ENCODE data around the gene EEF2K.
"Not testable (repeated sequence)": the region's sequence is repeated elsewhere in the genome, so short reads cannot be mapped to it uniquely, and the experiment has no call there.

EEF2K gene

DNA sequence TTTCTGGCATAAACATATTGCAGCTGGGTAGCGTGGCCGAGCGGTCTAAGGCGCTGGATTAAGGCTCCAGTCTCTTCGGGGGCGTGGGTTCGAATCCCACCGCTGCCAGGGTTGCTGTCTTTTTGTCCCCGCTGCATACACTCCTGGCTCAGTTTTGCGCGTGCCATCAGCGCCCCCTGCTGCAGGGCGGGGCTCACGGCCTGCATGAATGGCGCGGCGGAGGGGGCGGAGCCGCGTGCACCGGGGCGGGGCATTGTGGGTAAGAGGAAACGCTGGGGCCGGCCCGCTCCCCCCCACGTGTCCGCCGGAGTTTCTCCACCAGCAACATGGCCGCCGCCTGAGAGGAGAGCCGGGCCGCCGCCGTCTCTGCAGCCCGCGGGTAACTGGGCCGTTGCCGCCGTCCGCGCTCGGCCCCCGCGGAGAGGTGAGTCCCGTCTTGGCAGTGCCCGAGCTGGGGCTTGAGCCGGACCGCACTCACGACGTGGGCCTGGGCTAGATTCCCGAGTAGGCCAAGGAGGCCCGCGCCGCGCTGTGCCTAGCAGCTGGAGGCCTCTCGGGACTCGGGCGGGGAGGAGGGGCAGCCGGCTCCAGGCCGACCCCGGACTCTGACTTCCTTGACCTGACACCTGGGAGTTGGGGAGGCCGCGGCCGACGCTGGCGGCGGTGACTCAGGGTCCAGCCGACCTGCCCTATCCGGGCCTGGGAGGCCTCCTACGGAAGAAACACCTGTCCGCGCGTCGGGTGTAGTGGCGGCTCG lies 91.2 kb downstream of the EEF2K start, which contains the start of gene POLR3E:
POLR3E (plus strand) TSS at position 296 of the 757 bp plus-strand sequence. CDS start 5,560 bp downstream, outside the sequence.
- DNase-seq: peak; percentile 100

DNA sequence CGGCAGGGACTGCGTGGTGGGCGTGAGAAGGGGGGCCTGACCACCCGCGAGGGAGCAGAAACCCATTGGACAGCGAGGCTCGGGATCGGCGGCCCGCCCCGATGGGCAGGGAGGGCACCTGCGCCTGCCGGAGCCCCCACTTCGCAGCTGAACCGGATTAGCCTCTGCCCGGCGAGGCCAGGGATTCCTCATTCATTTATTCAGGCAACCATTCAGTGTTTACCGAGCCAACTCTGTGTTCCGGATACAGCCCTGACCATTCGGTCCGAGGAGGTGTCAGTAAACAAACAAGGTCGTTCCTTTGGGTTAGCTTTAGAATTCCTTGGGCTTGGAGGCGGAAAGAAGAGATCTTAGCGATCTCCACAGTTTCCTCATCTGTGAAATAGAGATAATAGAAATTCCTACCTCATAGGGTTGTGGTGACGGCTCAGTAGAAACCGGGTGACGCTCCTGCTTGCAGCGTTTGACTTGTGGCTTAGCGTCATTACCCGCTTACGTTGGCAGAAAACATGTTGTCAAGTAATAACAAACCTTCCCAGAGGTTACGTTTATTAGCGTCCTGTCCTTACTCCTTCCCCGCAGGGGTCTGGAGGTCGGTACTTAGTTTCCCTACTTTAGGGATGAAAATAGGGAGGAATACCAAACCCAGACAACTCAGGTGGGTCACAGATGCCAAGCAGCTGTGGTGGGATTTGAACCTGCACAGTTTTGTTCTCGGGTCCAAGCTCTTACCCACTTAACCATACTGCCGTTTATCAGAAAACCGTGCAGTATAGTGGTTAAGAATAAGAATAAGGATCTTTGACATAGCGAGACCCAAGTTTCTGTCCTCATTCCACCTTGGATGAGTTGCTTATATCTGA lies 92.0 kb downstream of the EEF2K start:
- peak; percentile 77 for DNase-seq

GRCh38 chr16:22299036-22299435 lies 93.0 kb downstream of the EEF2K start:
- DNase-seq: no peak

- DNase-seq: peak; percentile 61
Measured at GRCh38 chr16:22300427-22301071, 94.5 kb downstream of the EEF2K start.

DNA sequence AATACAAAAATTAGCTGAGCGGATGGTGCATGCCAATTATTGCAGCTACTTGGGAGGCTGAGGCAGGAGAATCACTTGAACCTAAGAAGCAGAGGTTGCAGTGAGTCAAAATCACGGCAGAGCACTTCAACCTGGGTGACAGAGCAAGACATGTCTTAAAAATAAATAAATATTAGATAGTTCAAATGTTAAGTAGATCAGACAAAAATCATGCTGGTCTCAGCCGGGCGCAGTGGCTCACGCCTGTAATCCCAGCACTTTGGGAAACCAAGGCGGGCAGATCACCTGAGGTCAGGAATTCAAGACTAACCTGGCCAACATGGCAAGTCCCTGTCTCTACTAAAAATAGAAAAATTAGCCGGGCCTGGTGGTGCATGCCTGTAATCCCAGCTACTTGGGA lies 95.3 kb downstream of the EEF2K start:
- not testable (repeated sequence) for DNase-seq

DNA sequence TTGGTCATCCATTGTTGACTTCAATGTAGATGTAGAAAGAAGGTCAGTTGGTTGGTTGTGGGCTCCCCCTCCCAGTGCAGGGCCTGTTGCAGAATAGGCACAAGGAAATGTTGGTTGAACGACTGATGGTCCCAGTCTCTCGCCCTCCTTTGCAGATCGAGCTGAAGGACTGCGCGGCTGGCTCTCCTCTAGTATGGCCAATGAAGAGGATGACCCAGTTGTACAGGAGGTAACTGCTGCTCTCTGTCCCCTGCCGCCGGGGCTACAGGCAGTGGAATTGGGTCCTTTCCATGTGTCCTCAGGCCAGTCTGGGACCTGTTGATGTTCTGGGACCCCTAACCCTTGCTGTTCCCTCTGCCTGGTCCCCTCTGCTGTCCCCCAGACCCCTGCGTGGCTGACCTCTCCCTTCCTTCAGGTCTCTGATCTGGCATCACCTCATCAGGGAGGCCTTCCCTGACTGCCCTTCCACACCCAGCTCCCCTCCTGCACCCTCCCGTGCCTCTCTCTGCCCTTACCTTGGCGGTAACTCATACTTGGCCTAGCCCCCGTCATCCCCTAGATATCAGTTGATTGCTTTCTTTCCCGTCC lies 96.8 kb downstream of the EEF2K start:
- no peak for DNase-seq

- DNase-seq: no peak
Measured at GRCh38 chr16:22304411-22304810, 98.3 kb downstream of the EEF2K start.

- no peak for DNase-seq
Measured at GRCh38 chr16:22306788-22307187, 100.7 kb downstream of the EEF2K start.

DNA sequence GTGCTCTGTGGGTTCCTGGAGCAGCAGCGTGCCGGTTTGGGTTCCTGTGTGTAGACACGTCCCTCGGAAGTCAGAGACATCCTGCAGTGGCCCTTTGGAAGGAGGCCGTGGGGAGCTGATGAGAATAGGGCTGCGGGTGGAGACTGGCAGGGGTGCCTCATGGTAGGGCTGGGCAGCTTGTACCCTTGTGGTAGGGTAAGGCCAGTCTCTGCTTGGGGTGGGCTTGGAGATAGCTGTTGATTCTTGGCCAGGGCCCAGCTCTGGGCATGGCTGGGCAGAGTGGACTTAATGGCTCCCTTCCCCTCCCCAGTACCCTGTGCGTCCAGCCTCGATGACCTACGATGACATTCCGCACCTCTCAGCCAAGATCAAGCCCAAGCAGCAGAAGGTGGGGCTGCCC lies 101.8 kb downstream of the EEF2K start:
- DNase-seq: no peak

DNA sequence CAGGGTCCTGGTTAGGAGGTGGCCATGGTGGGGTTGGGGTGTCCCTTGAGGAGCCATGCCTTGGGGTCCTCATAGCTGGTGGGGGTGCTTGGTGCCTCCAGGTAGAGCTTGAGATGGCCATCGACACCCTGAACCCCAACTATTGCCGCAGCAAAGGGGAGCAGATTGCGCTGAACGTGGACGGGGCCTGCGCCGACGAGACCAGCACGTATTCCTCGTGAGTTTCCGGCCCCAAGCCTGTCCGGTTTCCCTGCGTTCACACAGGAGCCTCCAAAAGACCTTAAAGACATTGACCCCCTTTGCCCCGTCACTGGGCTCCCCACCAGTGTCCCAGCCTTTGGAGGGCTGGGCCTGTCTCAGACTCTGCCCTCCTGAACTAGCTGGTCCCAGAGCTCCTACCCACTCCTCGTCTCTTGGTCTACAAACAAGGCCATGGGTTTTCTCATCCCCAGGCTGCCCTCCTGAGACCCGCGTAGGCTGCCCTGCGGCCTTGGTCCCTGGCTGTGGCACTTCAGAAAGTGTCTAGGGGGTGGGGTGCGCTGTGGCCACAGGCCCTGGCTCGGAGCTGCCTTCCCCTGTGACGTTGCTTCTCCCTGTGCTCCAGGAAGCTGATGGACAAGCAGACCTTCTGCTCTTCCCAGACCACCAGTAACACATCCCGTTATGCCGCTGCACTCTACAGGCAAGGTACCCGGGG lies 102.9 kb downstream of the EEF2K start:
- no peak for DNase-seq

GRCh38 chr16:22311520-22311919 lies 105.4 kb downstream of the EEF2K start:
- DNase-seq: no peak

GRCh38 chr16:22312897-22313781 lies 107.1 kb downstream of the EEF2K start:
- DNase-seq: no peak

DNA sequence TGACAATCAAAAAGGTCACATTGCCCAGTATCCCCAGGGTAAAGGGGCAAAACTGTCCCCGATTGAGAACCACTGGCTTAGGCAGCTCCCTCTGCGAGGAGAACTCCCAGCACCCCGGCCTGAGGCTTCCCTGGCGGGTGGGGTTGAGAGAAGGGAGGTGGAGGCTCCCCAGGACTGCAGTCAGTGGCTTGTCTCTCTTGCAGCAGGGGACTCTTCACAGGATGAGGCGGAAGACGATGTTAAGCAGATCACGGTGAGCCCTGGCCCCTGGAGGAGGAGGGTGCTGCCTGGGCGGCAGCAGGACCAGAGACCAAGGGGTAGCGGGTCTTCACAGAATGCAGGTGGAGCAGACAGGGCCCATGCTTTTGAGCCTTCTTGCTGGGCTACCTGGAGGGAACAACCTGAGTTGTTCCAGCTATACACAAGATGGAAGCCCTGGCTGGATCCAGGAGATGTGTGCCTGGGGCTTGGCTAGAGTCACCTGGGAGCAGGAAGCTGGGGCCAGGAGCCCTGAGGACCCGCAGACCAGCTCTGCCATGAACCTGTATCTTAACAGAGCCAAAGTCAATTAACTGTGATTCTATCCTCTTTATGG lies 107.9 kb downstream of the EEF2K start:
- DNase-seq: no peak

DNA sequence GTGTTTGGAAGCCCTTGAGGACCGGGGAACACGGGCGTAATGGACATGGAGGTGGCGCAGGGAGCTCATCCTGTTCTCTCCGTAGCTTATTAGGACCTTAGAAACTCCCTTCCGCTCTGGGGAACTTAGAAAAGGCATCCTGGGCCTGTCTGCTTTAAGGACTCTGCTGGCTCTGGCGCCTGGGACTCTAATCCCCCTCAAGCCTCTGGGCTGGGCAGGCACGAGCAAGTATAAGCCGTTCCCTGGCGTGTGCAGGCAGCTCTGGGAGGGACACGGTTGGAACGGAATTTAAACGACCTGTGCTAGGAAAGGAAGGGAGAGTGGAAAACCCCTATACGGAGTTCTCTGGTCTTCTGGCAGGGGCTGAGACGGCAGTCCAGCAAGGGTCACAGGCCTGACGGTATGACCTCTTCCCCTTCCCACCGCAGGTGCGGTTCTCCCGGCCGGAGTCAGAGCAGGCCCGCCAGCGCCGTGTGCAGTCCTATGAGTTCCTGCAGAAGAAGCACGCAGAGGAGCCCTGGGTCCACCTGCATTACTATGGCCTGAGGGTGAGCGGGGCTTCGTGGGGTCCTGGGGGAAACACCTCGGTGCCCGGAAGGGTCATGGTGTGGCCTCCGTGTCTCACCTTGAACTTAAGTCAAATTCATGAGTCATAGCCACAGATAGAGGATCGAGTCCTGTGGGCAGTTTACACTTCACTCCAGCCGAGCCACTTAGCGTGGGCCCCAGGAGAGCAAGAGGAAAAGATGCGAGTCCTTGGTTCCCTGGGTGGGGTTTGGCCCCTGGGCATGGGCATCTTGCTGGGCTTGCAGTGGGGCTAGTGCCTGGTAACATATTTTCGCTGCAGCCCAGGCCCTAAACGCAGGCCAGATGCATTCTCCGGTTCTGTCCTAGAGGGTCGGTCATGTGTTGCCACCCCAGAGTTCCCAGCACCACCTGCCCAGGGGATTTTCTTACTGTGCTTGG lies 108.9 kb downstream of the EEF2K start:
- no peak for DNase-seq

- DNase-seq: no peak
Measured at GRCh38 chr16:22315979-22316378, 109.9 kb downstream of the EEF2K start.

DNA sequence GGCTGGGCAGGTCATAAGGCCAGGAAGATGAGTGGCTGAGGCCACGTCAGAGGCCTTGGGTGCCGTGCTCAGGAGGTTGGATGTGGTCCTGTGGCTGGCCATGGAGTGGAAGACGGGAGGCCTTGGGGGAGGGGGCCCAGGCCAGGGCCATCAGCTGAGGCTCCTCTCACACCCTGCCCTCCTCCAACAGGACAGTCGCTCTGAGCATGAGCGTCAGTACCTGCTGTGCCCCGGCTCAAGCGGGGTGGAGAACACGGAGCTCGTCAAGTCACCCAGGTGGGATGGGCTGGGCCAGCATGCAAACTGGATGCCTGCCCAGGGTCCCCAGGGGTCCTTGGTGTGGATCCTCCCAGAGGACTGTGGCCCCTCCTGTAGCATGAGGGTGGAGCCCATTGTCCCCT lies 110.3 kb downstream of the EEF2K start:
- no peak for DNase-seq

DNA sequence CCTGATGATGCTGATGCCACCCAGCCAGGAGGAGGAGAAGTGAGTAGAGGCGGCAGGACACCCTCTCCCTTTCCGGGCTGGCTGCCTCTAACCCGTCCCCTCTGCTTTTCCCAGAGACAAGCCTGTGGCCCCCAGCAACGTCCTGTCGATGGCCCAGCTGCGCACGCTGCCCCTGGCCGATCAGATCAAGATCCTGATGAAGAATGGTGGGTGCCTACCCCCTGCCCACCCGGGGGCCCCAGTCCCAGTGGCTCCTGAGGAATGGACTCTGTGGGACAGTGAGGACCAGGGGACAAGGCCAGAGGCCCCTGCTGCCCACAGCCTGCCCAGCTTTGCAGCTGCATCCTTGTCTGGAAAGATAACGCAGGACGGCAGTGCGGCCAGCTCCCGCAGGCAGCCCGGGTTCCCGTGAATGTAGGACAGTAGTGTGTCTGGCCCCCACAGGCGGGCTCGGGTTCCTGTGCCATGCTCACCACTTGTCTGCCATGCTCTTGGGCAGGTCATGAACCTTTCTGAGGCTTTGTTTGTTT lies 111.0 kb downstream of the EEF2K start:
- DNase-seq: no peak

DNA sequence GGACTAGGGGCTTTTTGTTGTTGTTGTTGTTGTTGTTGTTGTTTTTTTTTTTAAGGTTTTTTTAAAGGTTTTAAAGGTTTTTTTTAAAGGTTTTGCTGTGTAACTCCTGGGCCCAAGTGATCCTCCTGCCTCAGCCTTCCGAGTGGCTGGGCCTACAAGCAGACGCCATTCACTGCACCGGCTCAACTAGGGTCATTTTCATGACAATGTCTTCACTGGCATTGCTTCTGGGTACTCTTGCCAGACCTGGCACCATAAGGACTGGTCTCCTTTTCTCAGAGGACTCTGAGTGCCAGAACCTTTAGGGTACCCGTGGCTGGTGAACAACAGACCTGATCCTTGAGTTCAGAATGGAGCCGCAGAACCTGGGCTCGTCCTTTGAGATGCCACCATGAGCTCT lies 111.5 kb downstream of the EEF2K start:
- DNase-seq: no peak

GRCh38 chr16:22318690-22319358 lies 112.7 kb downstream of the EEF2K start:
- DNase-seq: peak; percentile 80
